Measurements from ENCODE around the gene SLC4A1AP. TPM values are rescaled to one million over a fixed set of nuclear protein-coding genes. Genes with fewer than 3 reads are reported as not detected.

Gene SLC4A1AP
- total RNA-seq, 1 donor from 2014 or later = 20.9 TPM

- no peak for FAIRE-seq
- no peaks in the 10 kb centered on the region for H3K27me3 ChIP-seq (ENCODE audit: insufficient read depth, low read length)
- peaks cover 28% of the 10 kb centered on the region for H3K4me1 ChIP-seq (ENCODE audit: insufficient read depth, low read length)
- H3K9me3 Mint-ChIP-seq (ENCODE audit: unreplicated experiment) = no peaks in the 10 kb centered on the region
- H3K4me3 ChIP-seq (ENCODE audit: insufficient read depth, low read depth, low read length) = no peak overlapping the region
- H3K36me3 ChIP-seq (ENCODE audit: insufficient read depth, low read length) = peaks cover 58% of the 10 kb centered on the region
- no peak overlapping the region for H3K4me3 Mint-ChIP-seq (ENCODE audit: unreplicated experiment)
- H3K4me1 Mint-ChIP-seq (ENCODE audit: low read depth, unreplicated experiment) = peaks cover 21% of the 10 kb centered on the region
- H3K4me2 ChIP-seq (ENCODE audit: low read length) = peak overlapping the region; percentile 1
- TF ChIP-seq EZH2 (IDR thresholded peaks at IDR 0.05; ENCODE audit: insufficient read depth, low read length) (no peak), CTCF (IDR thresholded peaks at IDR 0.05; ENCODE audit: insufficient read depth, low read depth, low read length) (no peak)
- H2AFZ ChIP-seq (ENCODE audit: low read depth, low read length) = no peak overlapping the region
- H3K79me2 ChIP-seq (ENCODE audit: insufficient read depth, low read length) = peaks cover 2% of the 10 kb centered on the region
- peaks cover 9% of the 10 kb centered on the region for H3K36me3 Mint-ChIP-seq (ENCODE audit: low read depth, unreplicated experiment)
- H4K20me1 ChIP-seq (ENCODE audit: insufficient read depth, low read length) = peaks cover 23% of the 10 kb centered on the region
- H3K27ac ChIP-seq (ENCODE audit: low read depth, low read length) = peak overlapping the region; percentile 31
- no peaks in the 10 kb centered on the region for H3K27me3 Mint-ChIP-seq (ENCODE audit: low read depth, unreplicated experiment)
- H3K9ac ChIP-seq (ENCODE audit: low read length) = no peak overlapping the region
- H3K27ac Mint-ChIP-seq (ENCODE audit: unreplicated experiment) = no peak overlapping the region
- H3K9me3 ChIP-seq (ENCODE audit: insufficient read depth, low read depth, low read length) = no peaks in the 10 kb centered on the region
- no peak for DNase-seq (ENCODE audit: low read depth)
These were observed 11.3 kb upstream of the SLC4A1AP start for GRCh38 chr2:27652341-27652740.

- H3K27ac ChIP-seq (ENCODE audit: low read depth, low read length) = peak overlapping the region; percentile 15
- H2AFZ ChIP-seq (ENCODE audit: low read depth, low read length) = no peak overlapping the region
- no peak overlapping the region for H3K4me3 ChIP-seq (ENCODE audit: insufficient read depth, low read depth, low read length)
- Mint-ChIP-seq H3K4me3 (ENCODE audit: unreplicated experiment) (no peak overlapping the region), H3K9me3 (ENCODE audit: unreplicated experiment) (no peaks in the 10 kb centered on the region), H3K27ac (ENCODE audit: unreplicated experiment) (no peak overlapping the region), H3K36me3 (ENCODE audit: low read depth, unreplicated experiment) (peaks cover 11% of the 10 kb centered on the region), H3K27me3 (ENCODE audit: low read depth, unreplicated experiment) (no peaks in the 10 kb centered on the region), H3K4me1 (ENCODE audit: low read depth, unreplicated experiment) (peaks cover 17% of the 10 kb centered on the region)
- no peaks in the 10 kb centered on the region for H3K9me3 ChIP-seq (ENCODE audit: insufficient read depth, low read depth, low read length)
- H3K79me2 ChIP-seq (ENCODE audit: insufficient read depth, low read length) = peaks cover 2% of the 10 kb centered on the region
- H3K36me3 ChIP-seq (ENCODE audit: insufficient read depth, low read length) = peaks cover 62% of the 10 kb centered on the region
- peaks cover 23% of the 10 kb centered on the region for H4K20me1 ChIP-seq (ENCODE audit: insufficient read depth, low read length)
- FAIRE-seq = no peak
- H3K27me3 ChIP-seq (ENCODE audit: insufficient read depth, low read length) = no peaks in the 10 kb centered on the region
- no peak for DNase-seq (ENCODE audit: low read depth)
- H3K9ac ChIP-seq (ENCODE audit: low read length) = no peak overlapping the region
- TF ChIP-seq CTCF (IDR thresholded peaks at IDR 0.05; ENCODE audit: insufficient read depth, low read depth, low read length) (no peak), EZH2 (IDR thresholded peaks at IDR 0.05; ENCODE audit: insufficient read depth, low read length) (no peak)
- peak overlapping the region; percentile 1 for H3K4me2 ChIP-seq (ENCODE audit: low read length)
- peaks cover 28% of the 10 kb centered on the region for H3K4me1 ChIP-seq (ENCODE audit: insufficient read depth, low read length)
These were observed 10.9 kb upstream of the SLC4A1AP start for GRCh38 chr2:27652790-27653189.

GRCh38 chr2:27653397-27653796 is 10.3 kb upstream of the SLC4A1AP start:
- FAIRE-seq (no peak), DNase-seq (ENCODE audit: low read depth) (no peak)
- H3K36me3 ChIP-seq (ENCODE audit: insufficient read depth, low read length) = peaks cover 56% of the 10 kb centered on the region
- Mint-ChIP-seq H3K9me3 (ENCODE audit: unreplicated experiment) (no peaks in the 10 kb centered on the region), H3K36me3 (ENCODE audit: low read depth, unreplicated experiment) (peaks cover 11% of the 10 kb centered on the region), H3K4me3 (ENCODE audit: unreplicated experiment) (no peak overlapping the region), H3K4me1 (ENCODE audit: low read depth, unreplicated experiment) (peaks cover 16% of the 10 kb centered on the region), H3K27me3 (ENCODE audit: low read depth, unreplicated experiment) (no peaks in the 10 kb centered on the region), H3K27ac (ENCODE audit: unreplicated experiment) (no peak overlapping the region)
- no peaks in the 10 kb centered on the region for H3K27me3 ChIP-seq (ENCODE audit: insufficient read depth, low read length)
- TF ChIP-seq CTCF (IDR thresholded peaks at IDR 0.05; ENCODE audit: insufficient read depth, low read depth, low read length) (no peak), EZH2 (IDR thresholded peaks at IDR 0.05; ENCODE audit: insufficient read depth, low read length) (no peak)
- H3K9ac ChIP-seq (ENCODE audit: low read length) = no peak overlapping the region
- peak overlapping the region; percentile 15 for H3K27ac ChIP-seq (ENCODE audit: low read depth, low read length)
- peaks cover 23% of the 10 kb centered on the region for H4K20me1 ChIP-seq (ENCODE audit: insufficient read depth, low read length)
- no peak overlapping the region for H3K4me3 ChIP-seq (ENCODE audit: insufficient read depth, low read depth, low read length)
- H3K9me3 ChIP-seq (ENCODE audit: insufficient read depth, low read depth, low read length) = no peaks in the 10 kb centered on the region
- no peak overlapping the region for H3K4me2 ChIP-seq (ENCODE audit: low read length)
- H3K79me2 ChIP-seq (ENCODE audit: insufficient read depth, low read length) = peaks cover 2% of the 10 kb centered on the region
- H3K4me1 ChIP-seq (ENCODE audit: insufficient read depth, low read length) = peaks cover 28% of the 10 kb centered on the region
- no peak overlapping the region for H2AFZ ChIP-seq (ENCODE audit: low read depth, low read length)

All from astrocyte (in vitro differentiated cells and primary cell).